HG02938 (cell line): Measurements from ENCODE around the gene RRAGD.

ENCODE experiments used
- ATAC-seq: cut with Tn5 transposase; IDR thresholded peaks from one replicate; pipeline ENCODE4 v1.9.1; 2021; ENCODE audit warnings: mild to moderate bottlenecking, moderate library complexity; ENCODE audit not compliant: unreplicated experiment

The RRAGD gene

DNA sequence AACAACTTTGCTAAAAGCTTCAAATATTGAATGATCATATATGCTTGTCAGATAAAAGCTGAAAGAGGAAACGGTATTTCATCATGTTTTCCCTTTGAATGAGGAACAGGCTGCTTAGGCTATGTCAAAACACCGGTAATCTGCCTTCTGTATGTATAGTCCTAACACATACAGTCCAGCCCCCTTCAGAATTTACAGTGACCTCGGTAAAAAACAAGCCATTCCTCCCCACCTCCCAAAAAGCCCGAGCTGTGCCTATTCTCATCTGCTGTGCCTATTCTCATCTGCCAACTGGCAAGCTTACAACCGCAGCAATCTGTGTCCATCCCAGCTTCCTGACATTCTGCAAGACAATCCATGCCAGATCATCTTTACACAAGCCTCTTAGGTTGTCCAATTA, 32.8 kb downstream of the RRAGD start:
- no peak for ATAC-seq

DNA sequence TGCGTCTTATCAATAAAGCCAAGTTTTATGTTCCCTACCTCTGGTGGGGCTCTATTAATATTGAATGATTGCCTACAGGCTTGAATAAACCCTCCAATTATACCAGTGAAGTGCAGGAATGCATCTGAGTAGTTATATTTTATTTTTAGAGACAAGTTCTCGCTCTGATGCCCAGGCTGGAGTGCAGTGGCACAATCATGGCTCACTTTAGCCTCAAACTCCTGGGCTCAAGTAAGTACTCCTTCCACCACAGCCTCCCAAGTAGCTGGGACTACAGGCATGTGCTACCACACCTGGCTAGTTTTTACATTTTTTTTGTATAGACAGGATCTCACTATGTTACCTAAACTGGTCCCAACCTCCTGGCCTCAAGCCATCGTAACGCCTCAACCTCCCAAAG, 33.4 kb downstream of the RRAGD start:
- no peak for ATAC-seq

DNA sequence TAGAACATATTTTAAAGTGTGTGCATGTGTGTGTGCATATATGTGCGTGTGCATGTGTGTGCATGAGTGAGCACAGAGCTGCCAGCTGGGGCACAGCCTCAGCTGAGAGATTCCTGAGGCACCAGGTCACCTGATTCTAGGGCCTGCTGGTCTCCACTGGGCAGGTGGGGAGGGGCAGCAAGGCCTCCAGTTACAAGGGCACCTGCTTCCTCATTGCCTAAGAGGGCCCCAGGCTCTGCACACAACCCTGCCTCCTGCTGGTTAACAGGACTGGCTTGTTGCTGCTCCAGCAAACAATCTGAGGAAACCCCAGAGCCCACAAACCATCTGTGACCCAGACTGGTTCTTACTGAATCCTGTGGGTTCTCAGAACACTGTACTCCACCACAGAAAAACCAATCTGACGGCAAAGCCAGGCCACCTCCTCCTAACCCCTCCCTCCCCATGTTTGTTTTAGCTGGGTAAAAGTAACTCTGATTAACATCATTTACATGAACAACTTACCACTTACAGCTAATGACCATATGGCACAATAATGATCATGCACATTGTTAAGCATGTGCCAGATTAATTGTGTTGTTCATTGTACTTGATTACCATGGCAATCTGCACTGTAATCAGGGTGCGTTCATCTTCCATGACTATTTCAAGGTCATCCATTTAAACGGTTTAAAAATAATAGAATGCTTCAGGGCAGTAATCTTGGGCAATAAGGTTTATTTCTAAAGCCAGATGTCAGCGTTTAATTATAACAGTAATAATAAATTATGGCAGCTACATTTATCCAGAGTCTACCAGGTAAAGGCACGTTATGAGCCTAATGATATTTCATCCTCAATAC, 36.4 kb downstream of the RRAGD start:
- peak; percentile 88 for ATAC-seq

DNA sequence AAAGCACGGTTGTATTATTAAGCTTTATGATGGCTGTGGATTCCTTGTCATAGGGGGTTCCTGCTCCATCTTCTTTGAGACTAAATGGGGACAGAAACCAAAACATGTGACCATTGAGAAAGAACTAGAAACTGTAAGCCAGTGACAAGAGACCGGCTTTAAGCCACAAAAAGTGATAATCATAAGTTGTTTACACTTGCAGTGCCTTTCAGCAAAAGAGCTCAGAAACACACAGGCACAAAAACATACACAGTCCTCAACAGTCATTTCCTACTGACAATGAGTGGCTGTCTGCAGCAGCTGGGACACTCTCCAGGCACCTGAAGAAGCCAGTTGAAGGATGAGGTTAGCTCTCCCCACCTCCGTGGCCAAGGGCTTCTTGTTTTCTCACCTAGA, 39.6 kb downstream of the RRAGD start:
- peak; percentile 29 for ATAC-seq

DNA sequence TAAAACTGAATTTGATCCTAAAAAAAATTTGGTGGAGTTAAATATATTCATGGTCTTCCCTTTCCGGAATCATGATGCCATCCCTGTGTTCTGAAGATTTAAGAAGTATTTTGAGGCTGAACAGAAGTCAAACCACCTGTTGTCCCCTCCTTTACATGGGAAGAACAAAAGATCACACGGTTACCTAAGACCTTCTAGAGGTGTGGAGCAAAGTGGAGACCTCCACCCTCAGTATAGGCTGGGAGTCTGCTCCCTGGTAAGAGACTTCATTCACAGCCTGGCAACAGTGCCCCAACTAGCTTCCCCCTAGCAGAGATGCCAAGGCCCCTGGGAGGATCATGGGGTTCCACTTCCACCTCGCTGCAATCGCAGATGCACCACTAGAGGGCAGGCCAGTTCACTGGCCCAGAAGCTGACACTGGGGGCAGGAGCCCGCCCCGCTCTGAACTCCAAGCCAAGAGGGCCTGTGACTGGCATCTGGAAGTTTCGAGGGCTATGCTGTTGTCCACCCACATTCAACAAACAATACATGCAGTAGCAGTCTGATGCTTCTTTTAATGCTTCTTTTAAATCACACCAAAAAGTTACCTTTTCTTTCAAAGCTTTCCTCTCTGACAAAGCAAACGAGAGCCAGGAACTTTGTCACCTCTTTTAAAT, 40.1 kb downstream of the RRAGD start:
- ATAC-seq, result peak; percentile 58

DNA sequence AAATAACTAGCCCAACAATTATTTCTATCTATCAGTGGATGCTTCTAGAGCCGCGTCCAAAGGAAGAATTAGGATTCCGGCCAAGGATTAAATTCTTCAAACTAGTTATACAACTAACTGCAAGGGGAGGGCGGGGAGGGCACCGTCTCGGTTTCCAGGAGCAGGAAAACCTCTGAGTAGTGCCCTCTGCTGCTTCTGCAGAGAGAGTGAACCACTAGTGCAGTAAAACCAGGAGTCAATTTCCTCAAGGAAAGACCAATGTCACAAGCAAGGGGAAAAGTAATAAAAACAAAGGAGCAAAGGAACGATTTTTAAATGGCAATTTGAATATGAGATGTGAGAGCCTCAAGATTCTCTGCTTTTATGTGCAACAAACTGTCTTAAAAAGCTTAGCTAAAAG, 43.1 kb downstream of the RRAGD start:
- ATAC-seq, result no peak

DNA sequence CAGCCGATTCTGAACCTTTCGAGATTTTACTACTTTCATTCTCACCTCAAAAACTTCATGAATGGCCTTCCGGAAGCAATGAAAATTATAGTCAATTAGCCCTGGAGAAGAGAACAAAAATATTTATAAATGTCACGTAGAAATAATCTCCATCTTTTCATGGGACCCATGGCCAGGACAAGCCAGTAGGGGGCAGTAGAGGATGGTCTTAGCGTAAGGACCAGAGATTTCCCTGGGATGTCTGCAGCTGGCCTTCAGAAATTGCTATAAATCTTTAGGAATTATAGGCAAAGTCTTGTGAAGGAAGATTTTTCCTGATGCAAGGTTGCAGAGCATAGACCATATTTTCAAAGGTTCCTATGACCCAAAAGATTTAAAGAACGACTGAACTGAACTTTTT, 44.0 kb downstream of the RRAGD start:
- ATAC-seq, result no peak

DNA sequence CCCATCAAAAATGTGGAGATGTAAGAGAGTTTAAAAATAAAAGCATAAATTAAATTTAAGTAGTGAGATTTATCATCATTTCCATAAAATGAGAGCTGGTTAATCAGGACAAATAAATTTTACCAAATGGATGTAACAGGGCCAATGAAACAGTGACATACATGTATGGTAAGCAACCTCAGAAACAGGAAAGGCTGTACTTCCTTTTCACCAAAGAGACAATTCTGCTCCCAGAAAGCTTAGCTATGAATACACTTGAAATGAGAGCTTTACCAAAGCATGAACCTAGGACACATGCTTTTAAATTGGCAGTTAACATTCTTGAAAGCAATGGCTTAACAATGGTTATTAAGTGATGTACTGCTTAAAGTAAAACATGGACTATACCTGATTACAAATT, 47.5 kb downstream of the RRAGD start:
- no peak for ATAC-seq

DNA sequence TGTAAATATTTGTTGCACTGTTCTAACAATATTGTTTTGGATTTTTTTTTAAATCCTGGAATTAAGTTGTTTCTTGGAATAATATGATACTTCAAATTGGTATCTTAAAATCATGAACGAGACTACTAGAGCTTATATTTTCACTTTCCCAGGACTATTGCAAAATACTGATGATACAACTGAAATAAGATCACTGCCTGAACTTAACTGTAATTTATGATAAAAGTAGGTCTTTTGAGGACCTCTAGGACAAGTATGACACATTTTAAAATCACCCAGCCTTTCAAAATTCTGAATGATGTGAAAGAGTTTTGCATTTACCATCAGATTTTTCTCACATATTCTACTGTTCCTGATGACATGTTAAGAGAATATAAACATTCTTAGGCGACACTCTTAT, 50.9 kb downstream of the RRAGD start:
- ATAC-seq, result no peak

DNA sequence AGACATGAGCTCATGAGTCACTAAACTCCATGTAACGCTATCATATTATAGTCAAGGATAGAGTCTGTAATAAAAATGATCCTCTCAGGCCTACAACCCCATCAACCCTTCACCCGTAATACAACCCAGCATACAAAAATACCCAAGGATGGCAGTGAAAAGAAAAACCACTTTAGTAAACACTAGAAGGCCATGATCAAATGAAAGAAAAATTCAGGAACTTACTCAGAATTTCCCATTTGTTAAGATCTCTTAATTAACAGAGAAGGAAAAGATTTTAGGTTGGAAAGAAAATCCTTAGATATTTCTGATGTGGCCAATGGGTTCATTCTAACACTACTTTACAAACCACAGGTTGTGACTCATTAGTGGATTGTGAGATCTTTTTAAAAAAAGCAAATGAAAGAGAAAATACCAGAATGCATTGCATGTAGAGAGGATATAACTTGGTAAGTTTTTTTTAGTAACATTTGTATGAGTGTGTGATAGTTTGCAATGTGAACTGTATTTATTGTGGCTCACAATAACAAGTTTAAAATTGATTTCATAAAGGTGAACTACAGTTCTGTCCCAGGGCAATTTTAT, 51.6 kb downstream of the RRAGD start:
- ATAC-seq, result peak; percentile 50

DNA sequence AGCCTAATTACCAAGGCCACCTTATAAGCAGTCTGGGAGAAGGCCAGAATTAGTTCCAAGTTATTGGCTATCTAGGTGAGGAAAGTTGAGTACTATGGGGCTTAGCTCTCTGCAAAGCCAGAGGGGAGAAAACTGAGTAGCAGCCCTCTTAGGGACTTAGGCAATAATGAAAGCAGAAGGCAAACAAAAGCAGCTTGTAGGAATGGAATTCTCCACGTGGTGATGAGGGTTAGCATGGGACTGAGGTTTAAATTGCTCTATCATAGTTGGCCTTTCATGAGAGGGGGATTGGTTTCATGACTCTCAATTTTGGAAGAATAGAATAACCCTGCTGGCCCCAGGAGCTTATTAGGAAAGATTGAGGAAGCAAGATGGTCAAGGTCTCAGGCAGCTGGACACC, 52.5 kb downstream of the RRAGD start:
- ATAC-seq, result no peak

DNA sequence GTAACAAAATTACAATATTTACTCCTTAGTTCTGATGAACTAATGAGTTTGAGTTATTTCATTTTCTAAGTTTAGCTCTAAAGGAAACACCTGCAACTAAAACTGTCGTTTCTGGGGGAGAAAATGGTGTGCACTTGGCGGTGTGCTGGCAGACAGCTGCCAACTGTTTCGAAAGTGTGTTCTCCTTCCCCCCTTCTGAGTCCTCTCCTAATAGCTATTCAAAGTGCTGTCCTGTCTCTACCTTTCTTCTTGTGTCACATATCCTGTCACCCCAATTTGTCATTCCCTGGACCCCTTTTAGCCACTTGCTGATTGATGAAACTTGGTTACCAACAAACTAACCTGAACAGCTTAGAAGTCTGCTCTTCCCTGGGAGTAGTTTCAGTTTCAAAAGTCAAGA, 54.7 kb downstream of the RRAGD start:
- peak; percentile 44 for ATAC-seq

DNA sequence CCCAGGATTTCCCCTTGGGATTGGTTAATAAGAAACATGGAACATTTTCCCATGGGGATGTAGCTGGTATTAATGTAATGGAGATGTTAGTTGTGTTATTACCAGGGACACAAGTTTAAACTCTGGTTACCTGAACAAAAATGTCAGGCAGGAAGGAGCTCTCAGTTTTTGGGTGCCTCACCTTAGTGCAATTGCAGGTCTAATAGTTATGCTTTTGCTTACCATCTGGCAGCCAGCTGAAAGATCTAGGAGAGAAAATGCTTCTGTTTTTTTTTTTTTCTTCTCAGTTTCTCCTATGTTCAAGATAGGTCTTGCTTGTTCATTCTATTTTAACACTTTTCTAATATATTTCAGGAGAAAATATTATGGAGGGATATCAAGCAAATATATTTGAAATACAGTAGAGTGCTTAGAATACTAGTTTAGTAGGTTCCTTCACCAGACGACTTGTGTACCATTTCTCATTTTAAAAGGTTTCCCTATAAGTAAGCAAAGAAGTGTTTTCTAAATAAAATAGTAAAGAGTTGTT, 55.4 kb downstream of the RRAGD start:
- ATAC-seq, result no peak

DNA sequence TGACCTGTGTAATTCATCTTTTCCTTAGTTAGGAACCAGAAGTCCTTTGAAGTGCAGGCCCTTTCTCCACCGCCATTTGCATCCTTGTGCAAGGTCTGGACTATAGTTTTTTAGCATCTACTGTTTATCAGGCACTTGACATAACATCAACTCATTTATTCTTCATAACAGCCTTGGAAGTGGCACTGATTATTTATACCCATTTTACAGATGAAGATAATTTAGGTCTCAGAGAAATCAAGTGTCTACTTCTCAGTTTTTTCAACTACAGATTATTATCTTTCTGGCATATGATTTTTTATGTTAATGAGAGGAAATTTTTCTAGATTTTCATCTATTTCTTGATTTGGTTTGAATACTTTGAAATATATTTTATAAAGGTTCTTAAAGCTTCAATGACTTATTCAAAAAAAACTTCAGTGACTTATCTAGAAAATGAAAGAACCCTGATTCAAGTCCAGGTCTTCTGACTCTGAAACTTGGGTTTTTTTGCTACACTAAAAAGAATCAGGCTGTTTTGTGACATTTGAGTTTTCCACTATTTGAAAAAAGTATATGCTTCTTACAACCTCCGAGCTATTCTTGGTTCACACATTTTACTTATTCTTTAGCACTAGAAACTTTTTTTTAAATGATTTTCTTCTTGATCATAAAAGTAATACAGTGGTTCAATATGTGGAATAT, 56.4 kb downstream of the RRAGD start:
- no peak for ATAC-seq

DNA sequence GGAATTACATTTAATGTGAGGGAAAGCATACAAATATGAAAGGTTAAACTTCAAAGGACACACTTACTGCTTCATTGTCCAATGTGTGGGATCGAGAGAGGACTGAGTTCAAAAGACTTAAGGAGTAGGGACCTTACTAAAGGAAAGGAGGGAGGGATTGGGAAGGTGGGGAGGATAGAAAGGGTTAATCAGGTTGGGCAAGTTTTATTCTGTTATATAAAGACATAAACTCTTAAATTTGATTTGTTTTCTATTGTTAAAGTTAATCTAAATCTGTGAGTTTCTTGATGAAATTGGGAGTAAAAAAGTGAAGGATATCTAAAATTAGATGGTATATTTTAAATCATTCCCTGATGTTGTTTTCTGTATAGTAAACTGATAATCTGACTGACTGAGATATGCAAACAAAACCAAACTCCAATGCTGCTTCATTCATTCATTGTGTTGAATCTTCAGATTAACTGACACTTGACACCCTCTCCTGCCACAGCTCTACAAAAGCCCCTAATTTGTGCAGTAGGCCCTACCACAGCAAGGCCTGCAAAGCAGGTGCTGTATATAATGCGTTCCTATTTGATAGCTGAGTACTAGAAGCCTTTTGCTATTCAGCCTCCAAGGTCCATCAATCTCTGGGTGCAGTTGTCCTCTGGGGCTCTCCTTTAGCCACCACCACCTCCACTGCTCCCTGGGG, 58.2 kb downstream of the RRAGD start:
- ATAC-seq, result no peak

DNA sequence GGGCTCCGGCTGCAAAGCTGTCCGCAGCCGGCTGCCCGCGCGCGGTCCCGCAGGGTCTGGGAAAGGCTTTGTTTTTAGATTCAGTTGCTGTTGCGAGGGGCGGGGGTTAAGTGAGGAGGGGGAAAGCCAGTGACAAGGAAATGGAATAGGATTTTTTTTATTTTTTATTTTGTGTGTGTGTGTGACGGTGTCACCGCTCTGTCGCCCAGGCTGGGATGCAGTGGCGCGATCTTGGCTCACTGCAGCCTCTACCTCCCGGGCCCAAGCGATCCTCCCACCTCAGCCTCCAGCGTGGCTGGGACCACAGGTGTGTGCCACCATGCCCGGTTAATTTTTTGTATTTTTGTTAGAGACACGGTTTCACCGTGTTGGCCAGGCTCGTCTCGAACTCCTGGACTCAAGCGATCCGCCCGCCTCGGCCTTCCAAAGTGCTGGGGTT, 58.9 kb downstream of the RRAGD start:
- ATAC-seq, result no peak

DNA sequence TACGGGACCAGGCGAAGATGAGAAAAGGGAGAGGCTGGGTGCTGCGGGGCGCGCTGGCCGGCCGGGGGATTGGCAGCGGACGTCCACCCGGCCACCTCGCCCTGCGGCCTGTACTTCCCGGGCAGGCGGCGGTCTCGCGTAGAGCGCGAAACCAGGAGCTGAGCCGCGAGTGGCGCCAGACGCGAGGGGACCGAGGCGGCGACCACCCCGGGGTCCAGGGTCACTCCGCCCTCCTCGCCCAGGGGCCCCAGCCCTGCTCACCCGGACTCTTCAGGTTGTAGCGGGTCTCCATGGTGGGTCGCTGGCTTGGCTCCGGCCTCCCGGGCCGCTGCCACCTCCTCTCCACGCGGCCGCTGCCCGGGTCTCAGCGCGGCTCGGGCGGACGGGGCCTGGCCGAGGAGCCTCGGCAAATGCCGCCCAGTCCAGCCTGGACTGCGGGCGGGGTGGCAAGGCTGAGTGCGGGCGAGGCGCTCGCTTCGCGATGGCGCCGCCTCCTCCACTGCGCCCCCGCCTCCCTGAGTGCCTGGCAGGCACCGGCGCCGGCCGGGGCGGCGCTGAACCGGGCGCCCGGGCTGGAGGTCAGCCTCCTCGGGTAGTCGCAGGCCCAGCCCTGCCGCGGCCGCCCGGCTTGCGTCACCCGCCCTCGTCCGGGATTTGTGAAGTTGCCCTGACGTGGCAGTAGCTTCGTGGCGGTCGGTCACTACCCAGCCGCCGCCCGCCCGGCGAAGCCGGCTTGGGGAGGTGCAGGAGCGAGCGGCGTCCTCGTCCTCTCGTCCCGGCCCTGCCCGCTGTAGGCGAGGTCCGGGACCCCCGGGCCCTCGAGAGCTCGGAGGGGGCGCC, 59.6 kb downstream of the RRAGD start, which contains the start of gene UBE2J1:
Gene UBE2J1, minus strand, starts transcription at position 445 of the 840 bp plus-strand sequence. Its CDS starts 153 bp downstream, at position 292.
- peak; percentile 34 for ATAC-seq

DNA sequence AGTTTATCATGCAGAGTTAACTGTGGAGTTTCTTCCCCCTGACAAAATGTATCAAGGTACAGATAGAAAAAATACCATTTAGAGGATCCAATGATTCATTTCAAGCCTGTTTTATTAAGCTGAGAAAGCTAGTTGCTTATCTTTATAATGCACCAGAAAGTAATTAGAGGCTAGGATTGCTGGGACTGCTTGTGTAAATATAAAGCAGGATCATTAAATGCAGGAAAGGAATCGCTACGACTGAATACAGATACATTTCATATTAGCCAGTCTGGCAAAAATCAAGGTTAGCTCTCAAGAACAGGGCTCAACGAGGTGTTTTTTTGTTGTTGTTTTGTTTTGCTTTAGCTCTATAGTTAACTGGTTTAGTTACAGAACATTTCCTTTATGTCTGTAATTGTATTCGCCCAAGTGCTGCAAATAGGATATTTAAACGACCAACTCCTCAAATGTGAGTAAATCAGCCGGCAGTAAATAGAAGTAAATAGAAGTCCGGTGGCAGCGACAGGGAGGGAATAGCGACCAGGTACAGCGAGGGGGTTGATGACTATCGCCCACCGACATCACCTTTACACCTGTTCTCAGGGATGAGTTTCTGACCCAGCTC, 60.3 kb downstream of the RRAGD start:
- no peak for ATAC-seq

DNA sequence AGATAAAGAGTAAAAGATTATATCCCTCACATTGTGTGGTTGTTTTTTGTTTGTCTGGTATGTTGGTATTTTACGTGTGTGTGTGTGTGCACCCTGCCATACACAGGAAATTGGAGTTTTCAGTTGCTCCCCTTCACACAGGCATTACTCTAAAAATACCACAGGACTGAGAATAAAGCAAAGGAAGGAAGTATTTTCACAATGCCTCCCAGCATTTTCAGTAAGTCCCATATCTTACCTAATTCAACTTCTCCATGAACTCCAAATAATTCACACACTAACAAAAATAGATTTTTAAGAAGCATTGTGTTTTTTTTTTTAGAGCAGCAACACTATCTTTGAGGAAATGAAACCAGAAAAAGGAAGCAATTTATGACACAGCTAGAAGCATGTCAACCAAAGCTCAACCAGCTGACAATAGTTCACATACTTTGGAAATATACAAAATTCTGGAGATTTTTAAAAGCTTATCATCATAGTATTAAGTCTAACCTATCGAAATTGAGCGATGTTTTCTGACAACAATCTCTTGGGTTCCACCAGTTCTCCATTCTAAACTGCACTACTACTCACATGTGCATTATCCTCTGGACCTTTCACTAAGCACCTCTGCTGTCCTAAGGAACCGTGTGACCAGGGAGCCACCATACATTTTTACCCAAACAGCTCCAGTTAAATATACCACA, 61.6 kb downstream of the RRAGD start:
- peak; percentile 35 for ATAC-seq
